GM21786 (cell line): Measurements from ENCODE around the gene PIP5KL1.

Experiments used
- ATAC-seq: cut with Tn5 transposase; IDR thresholded peaks from one replicate; pipeline ENCODE4 v1.9.1; 2021; ENCODE audit not compliant: unreplicated experiment

Gene PIP5KL1

GRCh38 chr9:127930231-127931091 lies at the start of gene PIP5KL1:
TSS of gene PIP5KL1 (minus strand) at chr9:127930777. CDS start at chr9:127930752, 25 bp downstream.
- ATAC-seq: peak; percentile 85

- ATAC-seq: peak; percentile 21
Measured at GRCh38 chr9:127980060-127980705, 49.6 kb upstream of the PIP5KL1 start.

DNA sequence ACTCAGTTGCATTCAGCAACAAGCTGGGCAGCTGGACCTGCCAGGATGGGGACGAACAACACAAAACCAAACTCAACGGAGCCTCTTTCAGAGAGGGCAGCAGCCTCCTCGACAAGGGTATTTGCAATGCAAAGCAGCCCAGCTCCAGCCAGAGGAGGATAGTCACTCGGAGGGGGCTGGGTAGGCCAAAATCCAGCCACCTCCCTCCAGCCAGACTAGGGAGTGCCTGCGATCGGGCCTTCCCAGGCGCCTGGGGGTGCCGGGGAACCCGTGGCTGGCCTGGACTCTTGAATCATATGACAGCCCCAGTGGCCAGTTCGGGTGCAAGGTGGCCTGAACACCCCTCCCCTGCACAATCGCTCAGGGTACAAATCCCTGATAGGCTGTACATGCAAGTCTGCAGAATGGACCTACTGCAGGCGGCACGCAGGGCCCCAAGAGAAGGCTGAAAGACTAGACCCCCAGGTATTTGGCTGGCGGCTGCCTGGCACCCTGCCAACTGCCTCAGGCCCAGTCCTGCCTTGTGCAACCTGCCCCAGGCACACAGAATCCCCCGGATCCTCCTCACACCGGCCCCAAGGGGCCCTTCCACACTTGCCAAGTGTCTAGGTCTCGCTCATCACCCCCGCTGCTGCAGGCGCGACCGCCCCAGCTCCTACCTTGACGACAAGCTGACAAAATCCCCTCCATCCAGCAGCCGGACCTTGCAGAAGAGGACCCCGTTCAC lies 48.9 kb upstream of the PIP5KL1 start:
- ATAC-seq: no peak

DNA sequence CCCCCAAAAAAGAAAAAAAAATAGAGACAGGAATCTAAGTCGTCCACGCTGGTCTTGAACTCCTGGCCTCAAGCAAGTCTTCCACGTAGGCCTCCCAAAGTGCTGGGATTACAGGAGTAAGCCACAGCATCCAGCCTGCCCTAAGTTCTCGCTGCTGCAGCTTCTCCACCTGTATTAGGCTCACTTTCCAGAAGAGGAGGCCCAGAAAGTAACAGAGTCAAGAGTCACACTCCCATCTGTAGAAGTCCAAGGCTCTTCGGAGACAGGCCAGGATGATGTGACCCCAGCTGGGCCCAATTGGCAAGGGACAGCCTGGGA lies 48.4 kb upstream of the PIP5KL1 start:
- no peak for ATAC-seq

- ATAC-seq: no peak
Measured at GRCh38 chr9:127977884-127978647, 47.5 kb upstream of the PIP5KL1 start.

DNA sequence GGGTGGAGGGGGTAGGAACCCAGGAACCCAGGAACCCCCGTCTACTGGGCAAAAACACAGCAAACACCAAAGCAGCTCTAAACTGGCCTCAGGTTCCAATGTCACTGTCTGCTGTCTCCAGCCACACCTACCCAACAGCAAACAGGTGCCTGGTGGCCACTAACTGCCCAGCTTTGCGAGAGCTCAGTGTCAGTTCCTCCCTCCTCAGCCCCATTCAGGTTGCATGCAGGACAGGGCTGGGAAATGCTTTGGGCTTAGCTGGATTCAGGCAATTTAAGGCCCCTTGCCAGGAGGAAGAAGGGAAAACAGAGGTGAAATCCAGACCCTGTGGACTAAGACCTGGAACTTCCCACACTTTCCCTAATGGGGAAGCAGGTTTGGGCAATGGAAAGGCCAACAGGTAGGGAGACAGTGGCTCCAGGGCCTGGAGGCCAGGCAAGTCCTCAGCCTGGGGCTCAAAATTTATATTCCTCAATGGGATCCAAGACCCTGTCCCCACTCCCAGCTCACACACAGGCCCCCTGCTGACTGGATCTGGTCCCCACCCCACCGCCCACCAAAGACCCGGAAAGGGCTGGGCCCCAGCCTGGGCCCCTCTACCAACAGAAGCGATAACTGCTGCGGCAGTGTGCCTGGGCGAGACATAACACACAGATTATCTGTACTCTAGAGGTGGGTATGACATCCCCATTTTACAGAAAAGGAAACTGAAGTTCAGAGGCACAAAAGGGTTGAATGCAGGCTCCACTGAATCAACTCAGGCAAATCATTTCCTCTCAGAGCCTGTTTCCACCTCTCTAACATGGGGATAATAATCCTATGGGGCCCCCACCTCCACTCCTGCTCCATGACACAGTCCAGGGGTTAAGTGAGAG lies 46.7 kb upstream of the PIP5KL1 start:
- no peak for ATAC-seq

- no peak for ATAC-seq
Measured at GRCh38 chr9:127976498-127976897, 45.9 kb upstream of the PIP5KL1 start.

GRCh38 chr9:127975376-127976315 lies 45.1 kb upstream of the PIP5KL1 start:
- ATAC-seq: no peak

DNA sequence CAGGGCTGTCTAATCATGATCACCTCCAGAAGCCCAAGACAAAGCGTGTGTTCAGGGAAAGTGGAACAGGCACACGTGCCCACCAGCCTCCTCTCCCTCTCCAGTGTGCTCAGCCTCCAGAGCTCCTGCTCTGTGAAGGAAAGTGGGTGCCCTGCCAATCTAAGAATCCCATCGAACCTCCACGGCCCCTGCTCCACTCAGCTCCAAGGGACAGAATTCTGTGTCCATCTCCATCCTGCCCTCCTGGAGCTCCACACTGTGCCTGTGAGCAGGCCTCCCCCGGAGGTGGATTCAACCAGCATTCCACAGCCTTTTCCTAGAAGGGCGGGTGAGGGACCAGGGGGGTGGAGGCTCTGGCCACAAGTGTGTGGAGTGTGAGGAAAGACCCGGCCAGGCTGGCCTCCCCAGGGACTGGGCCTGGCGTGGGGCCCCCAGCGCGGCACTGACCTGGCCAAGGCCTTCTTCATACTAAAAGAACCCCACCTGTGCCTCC lies 44.2 kb upstream of the PIP5KL1 start:
- no peak for ATAC-seq

GRCh38 chr9:127974001-127974768 lies 43.6 kb upstream of the PIP5KL1 start:
- ATAC-seq: no peak

DNA sequence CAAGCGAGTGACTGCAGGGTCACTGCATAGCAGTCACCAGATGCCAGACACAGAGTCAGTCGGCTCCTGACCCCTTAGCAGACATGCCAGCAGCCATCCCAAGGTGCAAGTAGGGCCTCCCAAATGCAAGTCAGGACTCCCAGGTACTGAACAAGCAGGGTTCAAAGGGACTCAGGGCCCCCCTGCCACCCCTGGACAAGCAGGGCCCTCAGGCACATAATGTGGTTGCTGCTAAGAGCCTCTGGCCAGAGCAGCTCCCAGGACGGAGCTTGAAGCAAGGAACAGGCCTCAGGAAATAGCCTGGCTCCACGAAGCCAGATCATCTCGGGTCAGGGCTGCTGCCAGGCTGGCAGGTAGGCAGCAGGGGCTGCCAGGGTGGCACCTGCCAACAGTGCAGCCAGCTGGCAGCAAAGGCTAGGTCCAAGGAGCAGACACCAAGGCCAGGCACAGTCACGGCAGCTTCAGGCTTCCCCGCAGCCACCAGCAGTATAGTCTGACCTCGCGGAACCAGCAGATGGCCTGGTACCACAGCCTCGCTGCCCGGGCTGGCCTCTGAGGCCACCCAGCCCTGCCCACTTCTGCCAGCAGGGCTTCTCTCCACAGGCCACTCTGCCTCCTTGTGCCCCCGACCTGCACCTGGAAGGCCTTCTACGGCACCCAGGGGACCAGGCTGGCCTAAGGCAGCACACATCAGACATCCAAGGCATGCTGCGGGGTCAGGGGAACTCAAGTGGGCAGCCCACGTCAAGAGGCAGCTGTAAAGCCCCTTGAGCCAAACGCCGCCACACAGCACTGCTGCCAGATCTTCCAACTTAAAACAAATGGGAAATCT lies 42.8 kb upstream of the PIP5KL1 start:
- no peak for ATAC-seq

GRCh38 chr9:127972236-127972871 lies 41.8 kb upstream of the PIP5KL1 start:
- no peak for ATAC-seq

DNA sequence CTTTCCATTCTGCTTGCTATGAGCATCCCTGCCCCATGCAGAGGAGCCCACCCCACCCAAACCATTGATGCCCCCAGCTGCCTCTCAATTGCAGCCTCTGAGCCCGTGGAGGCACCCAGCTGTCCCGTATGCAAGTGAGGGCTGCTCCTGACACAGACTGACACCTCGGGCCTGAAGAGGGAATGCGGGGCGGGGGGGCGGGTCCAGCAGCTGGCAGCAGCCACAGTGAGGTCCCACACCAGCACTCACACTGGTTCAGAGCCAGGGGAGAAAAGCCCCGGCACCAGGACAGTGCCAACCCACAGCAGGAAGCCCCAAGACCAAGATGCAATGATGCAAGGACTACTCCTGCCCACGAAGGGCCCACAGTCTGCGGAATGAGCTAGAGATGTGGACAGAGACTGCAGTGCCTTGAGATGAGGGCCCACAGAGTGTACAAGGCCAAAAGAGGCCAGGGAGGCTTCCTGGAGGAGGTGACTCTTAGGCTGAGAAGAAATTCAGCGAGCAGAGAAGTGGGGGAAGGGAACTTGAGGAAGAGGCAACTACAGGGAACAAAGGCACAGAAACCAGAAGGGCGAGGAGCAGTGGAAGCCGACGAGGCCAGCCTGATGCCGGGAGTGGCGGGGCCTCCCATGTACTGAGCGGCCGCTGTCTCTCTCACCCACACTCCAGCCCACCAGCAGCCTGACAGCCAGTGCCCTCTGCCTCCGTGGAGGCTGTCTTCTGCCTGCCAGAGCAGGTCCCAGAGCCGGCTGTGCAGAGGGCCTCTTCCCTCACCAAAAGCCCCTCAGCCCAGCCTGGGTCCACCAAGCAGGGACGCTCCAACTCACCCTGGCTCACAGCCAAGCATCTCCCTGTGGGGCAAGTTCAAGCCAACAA lies 41.0 kb upstream of the PIP5KL1 start:
- no peak for ATAC-seq

GRCh38 chr9:127970401-127971313 lies 40.1 kb upstream of the PIP5KL1 start:
- ATAC-seq: peak; percentile 80
